HG03039 (cell line): ENCODE measurements around the gene GFAP.

Experiments used
- ATAC-seq: cut with Tn5 transposase; IDR thresholded peaks from one replicate; pipeline ENCODE4 v1.9.1; 2021; ENCODE audit warnings: mild to moderate bottlenecking, moderate library complexity; ENCODE audit not compliant: unreplicated experiment

The GFAP gene

GRCh38 chr17:44903012-44903685, 12.2 kb downstream of the GFAP start:
- no peak for ATAC-seq

- no peak for ATAC-seq
These were observed 13.1 kb downstream of the GFAP start for GRCh38 chr17:44902135-44902760.

- no peak for ATAC-seq
These were observed 13.8 kb downstream of the GFAP start for GRCh38 chr17:44901411-44901921.

GRCh38 chr17:44900894-44901293, 14.4 kb downstream of the GFAP start:
- no peak for ATAC-seq

GRCh38 chr17:44899074-44899782, 16.1 kb downstream of the GFAP start, which contains the start of gene EFTUD2:
TSS of gene EFTUD2 (minus strand) at chr17:44899445. CDS start at chr17:44894521, 4,924 bp downstream.
- peak; percentile 68 for ATAC-seq

GRCh38 chr17:44898768-44899073, 16.6 kb downstream of the GFAP start:
- ATAC-seq, result no peak

GRCh38 chr17:44894642-44895041, 20.7 kb downstream of the GFAP start:
- ATAC-seq, result no peak

- ATAC-seq, result no peak
These were observed 23.1 kb downstream of the GFAP start for GRCh38 chr17:44892250-44892649.

- no peak for ATAC-seq
These were observed 26.3 kb downstream of the GFAP start for GRCh38 chr17:44889003-44889402.

- ATAC-seq, result no peak
These were observed 27.0 kb downstream of the GFAP start for GRCh38 chr17:44887971-44888954.

- no peak for ATAC-seq
These were observed 28.3 kb downstream of the GFAP start for GRCh38 chr17:44887016-44887415.

- ATAC-seq, result no peak
These were observed 30.4 kb downstream of the GFAP start for GRCh38 chr17:44884941-44885340.

GRCh38 chr17:44881145-44881544, 34.2 kb downstream of the GFAP start:
- ATAC-seq, result no peak

GRCh38 chr17:44880062-44880461, 35.2 kb downstream of the GFAP start:
- no peak for ATAC-seq

GRCh38 chr17:44879376-44879775, 35.9 kb downstream of the GFAP start:
- ATAC-seq, result no peak

GRCh38 chr17:44878627-44879221, 36.6 kb downstream of the GFAP start:
- ATAC-seq, result no peak

- ATAC-seq, result no peak
These were observed 38.2 kb downstream of the GFAP start for GRCh38 chr17:44877121-44877520.

- ATAC-seq, result no peak
These were observed 39.5 kb downstream of the GFAP start for GRCh38 chr17:44875761-44876160.

- ATAC-seq, result no peak
These were observed 43.0 kb downstream of the GFAP start for GRCh38 chr17:44872131-44872768.

GRCh38 chr17:44871556-44871955, 43.7 kb downstream of the GFAP start:
- no peak for ATAC-seq
